ENCODE measurements around the gene NFIA. TPM values are rescaled to one million over a fixed set of nuclear protein-coding genes. Genes with fewer than 3 reads are reported as not detected.

NFIA gene
- total and polyA plus RNA-seq, 2 of the 13 experiments (the other 11 are each of a cell fraction or from before 2014, with no cell fraction given) = 14.7 to 28.5 TPM

- TF ChIP-seq UBTF (CRISPR knock-in tag; IDR thresholded peaks at IDR 0.05) (no peak), TMF1 (CRISPR knock-in tag; IDR thresholded peaks at IDR 0.05; ENCODE audit: low read depth) (no peak), FOXJ3 (CRISPR knock-in tag; IDR thresholded peaks at IDR 0.05; ENCODE audit: borderline replicate concordance) (peak; percentile 30; the same call in 1 of the 2 replicates), TBL1XR1 (IDR thresholded peaks at IDR 0.05; ENCODE audit: borderline replicate concordance, low read length, partially characterized antibody) (no peak), ZNF317 (CRISPR knock-in tag; IDR thresholded peaks at IDR 0.05) (no peak), ZNF558 (CRISPR knock-in tag; IDR thresholded peaks at IDR 0.05; ENCODE audit: borderline replicate concordance) (no peak), ZSCAN20 (CRISPR knock-in tag; IDR thresholded peaks at IDR 0.05; ENCODE audit: borderline replicate concordance) (no peak), ZNF746 (CRISPR knock-in tag; IDR thresholded peaks at IDR 0.05) (no peak), RBM39 (IDR thresholded peaks at IDR 0.05; ENCODE audit: low read depth, low read length, poor library complexity, severe bottlenecking) (no peak), RCOR2 (CRISPR knock-in tag; IDR thresholded peaks at IDR 0.05) (peak; percentile 72), ZFYVE20 (CRISPR knock-in tag; IDR thresholded peaks at IDR 0.05; ENCODE audit: borderline replicate concordance, low read depth) (no peak), MATR3 (CRISPR knock-in tag; IDR thresholded peaks at IDR 0.05) (no peak), EZH2 (conservative IDR thresholded peaks at IDR 0.05; ENCODE audit: low read depth, low read length) (no peak), ZNF280B (CRISPR knock-in tag; IDR thresholded peaks at IDR 0.05; ENCODE audit: borderline replicate concordance) (no peak), ZNF3 (CRISPR knock-in tag; IDR thresholded peaks at IDR 0.05) (no peak), KLF15 (CRISPR knock-in tag; IDR thresholded peaks at IDR 0.05; ENCODE audit: borderline replicate concordance) (no peak), CENPT (CRISPR knock-in tag; IDR thresholded peaks at IDR 0.05; ENCODE audit: low read depth) (no peak)
- TF ChIP-seq, protein P1, sequence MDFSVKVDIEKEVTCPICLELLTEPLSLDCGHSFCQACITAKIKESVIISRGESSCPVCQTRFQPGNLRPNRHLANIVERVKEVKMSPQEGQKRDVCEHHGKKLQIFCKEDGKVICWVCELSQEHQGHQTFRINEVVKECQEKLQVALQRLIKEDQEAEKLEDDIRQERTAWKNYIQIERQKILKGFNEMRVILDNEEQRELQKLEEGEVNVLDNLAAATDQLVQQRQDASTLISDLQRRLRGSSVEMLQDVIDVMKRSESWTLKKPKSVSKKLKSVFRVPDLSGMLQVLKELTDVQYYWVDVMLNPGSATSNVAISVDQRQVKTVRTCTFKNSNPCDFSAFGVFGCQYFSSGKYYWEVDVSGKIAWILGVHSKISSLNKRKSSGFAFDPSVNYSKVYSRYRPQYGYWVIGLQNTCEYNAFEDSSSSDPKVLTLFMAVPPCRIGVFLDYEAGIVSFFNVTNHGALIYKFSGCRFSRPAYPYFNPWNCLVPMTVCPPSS (IDR thresholded peaks at IDR 0.05) = no peak
- TF ChIP-seq, protein P2, sequence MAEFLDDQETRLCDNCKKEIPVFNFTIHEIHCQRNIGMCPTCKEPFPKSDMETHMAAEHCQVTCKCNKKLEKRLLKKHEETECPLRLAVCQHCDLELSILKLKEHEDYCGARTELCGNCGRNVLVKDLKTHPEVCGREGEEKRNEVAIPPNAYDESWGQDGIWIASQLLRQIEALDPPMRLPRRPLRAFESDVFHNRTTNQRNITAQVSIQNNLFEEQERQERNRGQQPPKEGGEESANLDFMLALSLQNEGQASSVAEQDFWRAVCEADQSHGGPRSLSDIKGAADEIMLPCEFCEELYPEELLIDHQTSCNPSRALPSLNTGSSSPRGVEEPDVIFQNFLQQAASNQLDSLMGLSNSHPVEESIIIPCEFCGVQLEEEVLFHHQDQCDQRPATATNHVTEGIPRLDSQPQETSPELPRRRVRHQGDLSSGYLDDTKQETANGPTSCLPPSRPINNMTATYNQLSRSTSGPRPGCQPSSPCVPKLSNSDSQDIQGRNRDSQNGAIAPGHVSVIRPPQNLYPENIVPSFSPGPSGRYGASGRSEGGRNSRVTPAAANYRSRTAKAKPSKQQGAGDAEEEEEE (CRISPR knock-in tag; IDR thresholded peaks at IDR 0.05; ENCODE audit: borderline replicate concordance) = no peak
- TF ChIP-seq, protein P3, sequence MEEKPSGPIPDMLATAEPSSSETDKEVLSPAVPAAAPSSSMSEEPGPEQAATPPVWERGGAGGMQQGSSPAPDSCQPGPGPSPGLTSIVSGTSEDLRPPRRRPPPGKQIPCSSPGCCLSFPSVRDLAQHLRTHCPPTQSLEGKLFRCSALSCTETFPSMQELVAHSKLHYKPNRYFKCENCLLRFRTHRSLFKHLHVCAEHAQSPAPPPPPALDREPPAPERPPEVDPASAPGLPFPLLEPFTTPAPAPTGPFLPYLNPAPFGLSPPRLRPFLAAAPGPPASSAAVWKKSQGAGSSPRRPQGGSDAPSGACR (CRISPR knock-in tag; IDR thresholded peaks at IDR 0.05) = no peak
These were observed 32.0 kb downstream of the NFIA start (continued) for GRCh38 chr1:61114178-61114870.
